SK-N-DZ (cell line): ENCODE data around the gene GRB7.

Experiments used
- small RNA-seq, 2 experiments: library from RNA; depleted of rRNA; stranded (forward); fragments of <200 nt; gene quantifications; one replicate each; pipeline ENCODE3, GENCODE V24; 2014

Gene GRB7

Small RNA genes lying within 50 kb of the gene (small RNA-seq; reads per million reads assigned to genes)
- 0 reads per million in 2 experiments for gene MIR4728
